ENCODE measurements around the gene ESR1. TPM values are rescaled to one million over a fixed set of nuclear protein-coding genes. Genes with fewer than 3 reads are reported as not detected.

The ESR1 gene
- total RNA-seq, 6 donors from 2014 or later, result 0.91 to 4.7 (median 2.8) TPM

DNA sequence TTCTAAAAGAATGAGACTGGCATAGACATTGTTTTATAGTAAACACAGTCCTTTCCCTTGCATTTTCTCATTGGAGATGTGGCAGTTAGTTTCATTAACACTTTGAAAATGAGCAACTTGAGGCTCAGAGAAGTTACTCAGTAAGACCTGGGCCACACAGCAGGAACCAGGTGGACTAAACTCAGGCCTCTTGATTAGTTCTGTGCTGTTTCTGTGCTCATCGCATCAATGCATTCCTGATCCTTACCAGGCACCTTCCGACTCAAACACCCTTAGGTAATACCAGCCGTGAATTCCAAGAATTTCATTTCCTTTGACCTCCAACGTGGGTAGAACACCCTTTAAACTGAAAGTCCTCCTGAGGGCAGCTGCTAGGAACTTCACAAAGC lies 362.8 kb downstream of the ESR1 start:
- H3K27ac ChIP-seq, result no peak overlapping the region
- no peaks in the 10 kb centered on the region for H3K27me3 ChIP-seq
- 80 to 90% methylated on average over 4 of the region's 4 CpGs for WGBS, 2 donors
- TF ChIP-seq, protein P1, sequence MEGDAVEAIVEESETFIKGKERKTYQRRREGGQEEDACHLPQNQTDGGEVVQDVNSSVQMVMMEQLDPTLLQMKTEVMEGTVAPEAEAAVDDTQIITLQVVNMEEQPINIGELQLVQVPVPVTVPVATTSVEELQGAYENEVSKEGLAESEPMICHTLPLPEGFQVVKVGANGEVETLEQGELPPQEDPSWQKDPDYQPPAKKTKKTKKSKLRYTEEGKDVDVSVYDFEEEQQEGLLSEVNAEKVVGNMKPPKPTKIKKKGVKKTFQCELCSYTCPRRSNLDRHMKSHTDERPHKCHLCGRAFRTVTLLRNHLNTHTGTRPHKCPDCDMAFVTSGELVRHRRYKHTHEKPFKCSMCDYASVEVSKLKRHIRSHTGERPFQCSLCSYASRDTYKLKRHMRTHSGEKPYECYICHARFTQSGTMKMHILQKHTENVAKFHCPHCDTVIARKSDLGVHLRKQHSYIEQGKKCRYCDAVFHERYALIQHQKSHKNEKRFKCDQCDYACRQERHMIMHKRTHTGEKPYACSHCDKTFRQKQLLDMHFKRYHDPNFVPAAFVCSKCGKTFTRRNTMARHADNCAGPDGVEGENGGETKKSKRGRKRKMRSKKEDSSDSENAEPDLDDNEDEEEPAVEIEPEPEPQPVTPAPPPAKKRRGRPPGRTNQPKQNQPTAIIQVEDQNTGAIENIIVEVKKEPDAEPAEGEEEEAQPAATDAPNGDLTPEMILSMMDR (IDR thresholded peaks at IDR 0.05), result no peak
- TF ChIP-seq POLR2AphosphoS5 (IDR thresholded peaks at IDR 0.05), result no peak
- no peak for TF ChIP-seq EP300 (IDR thresholded peaks at IDR 0.05)
- no peak for TF ChIP-seq POLR2A (IDR thresholded peaks at IDR 0.05)
- H3K36me3 ChIP-seq, result peaks cover 0 to 47% (median 16%) of the 10 kb centered on the region in 4 donors
- H3K4me3 ChIP-seq, result no peak overlapping the region
- ATAC-seq (ENCODE audit: low FRiP score in 2 of 2) (no peak), DNase-seq (no peak)
- H3K9me3 ChIP-seq, result no peaks in the 10 kb centered on the region
- no peaks in the 10 kb centered on the region for H3K4me1 ChIP-seq

DNA sequence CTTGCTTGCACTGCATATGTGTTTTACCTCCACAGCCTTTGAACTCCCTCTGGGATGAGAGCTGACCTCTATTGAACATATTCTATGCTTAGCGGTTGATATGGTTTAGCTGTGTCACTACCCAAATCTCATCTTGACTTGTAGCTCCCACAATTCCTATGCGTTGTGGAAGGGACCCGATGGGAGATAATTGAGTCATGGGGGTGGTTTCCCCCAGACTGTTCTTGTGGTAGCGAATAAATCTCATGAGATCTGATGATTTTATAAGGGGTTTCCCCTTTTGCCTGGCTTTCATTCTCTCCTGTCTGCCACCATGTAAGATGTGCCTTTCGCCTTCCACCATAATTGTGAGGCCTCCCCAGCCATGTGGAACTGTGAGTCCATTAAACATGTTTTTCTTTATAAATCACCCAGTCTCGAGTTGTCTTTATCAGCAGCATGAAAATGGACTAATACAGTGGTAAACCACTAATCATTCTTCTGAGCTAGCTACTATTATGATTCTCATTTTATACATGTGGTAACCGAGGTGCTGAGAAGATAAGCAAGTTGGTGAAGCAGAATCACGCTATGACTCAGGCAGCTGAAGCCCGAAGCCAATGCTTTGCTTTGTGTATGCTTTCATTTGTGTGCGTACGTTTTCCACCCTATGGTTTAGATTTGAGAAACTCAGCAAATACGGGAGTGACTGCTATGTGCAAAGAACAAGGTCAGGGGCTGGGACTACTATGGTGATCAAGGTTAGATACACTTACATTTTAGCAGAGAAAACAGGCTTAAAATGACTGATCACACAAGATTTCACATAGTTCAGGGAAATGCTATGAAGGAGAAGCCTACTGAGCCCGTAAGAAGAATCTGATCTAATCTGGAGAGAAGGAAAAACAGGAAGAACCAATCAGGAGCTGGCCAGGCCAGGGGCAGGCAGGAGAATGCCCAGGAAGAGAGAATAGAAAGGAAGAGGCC lies 363.5 kb downstream of the ESR1 start:
- 78 to 84% methylated on average over 13 of the region's 13 CpGs for WGBS, 2 donors
- no peaks in the 10 kb centered on the region for H3K27me3 ChIP-seq
- peaks cover 0 to 49% (median 19%) of the 10 kb centered on the region in 4 donors for H3K36me3 ChIP-seq
- peak overlapping the region; percentile 2 to 49 (median 20) for H3K27ac ChIP-seq
- no peak for DNase-seq
- H3K4me3 ChIP-seq, result no peak overlapping the region
- no peak for TF ChIP-seq POLR2A (IDR thresholded peaks at IDR 0.05)
- no peaks in the 10 kb centered on the region for H3K4me1 ChIP-seq
- no peaks in the 10 kb centered on the region for H3K9me3 ChIP-seq
- ATAC-seq (ENCODE audit: low FRiP score in 2 of 2), result peak in 1 of 2 donors; percentile 70

DNA sequence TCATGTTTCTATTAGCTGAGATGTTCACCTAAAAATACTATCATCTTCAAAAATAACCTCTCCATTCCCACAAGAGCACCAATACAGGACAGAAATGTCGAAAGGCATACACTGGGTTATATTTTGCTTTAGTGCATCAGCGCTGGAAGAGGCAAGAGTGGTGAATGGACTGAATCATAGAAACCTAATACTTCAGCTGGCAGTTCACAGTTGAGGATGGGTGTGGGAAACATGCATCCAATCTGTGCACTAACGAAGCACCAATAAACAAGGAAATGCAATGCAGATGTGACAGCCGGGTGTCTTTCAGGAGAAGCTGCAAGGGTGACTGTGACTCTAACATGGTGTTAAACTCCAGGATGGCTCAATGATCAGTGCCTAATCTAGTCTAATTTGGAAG lies 365.8 kb downstream of the ESR1 start:
- Histone ChIP-seq H3K9me3 (no peaks in the 10 kb centered on the region), H3K27ac (no peak overlapping the region), H3K4me1 (no peaks in the 10 kb centered on the region), H3K36me3 (peaks cover 3 to 55% (median 21%) of the 10 kb centered on the region in 4 donors), H3K27me3 (no peaks in the 10 kb centered on the region), H3K4me3 (no peak overlapping the region)
- DNase-seq, result no peak
- WGBS, 2 donors, result 84% methylated on average over 4 of the region's 4 CpGs
- TF ChIP-seq EP300 (IDR thresholded peaks at IDR 0.05) (no peak), POLR2AphosphoS5 (IDR thresholded peaks at IDR 0.05) (no peak), POLR2A (IDR thresholded peaks at IDR 0.05) (no peak)
- TF ChIP-seq, protein P1 (IDR thresholded peaks at IDR 0.05), result no peak
- no peak for ATAC-seq (ENCODE audit: low FRiP score in 2 of 2)

DNA sequence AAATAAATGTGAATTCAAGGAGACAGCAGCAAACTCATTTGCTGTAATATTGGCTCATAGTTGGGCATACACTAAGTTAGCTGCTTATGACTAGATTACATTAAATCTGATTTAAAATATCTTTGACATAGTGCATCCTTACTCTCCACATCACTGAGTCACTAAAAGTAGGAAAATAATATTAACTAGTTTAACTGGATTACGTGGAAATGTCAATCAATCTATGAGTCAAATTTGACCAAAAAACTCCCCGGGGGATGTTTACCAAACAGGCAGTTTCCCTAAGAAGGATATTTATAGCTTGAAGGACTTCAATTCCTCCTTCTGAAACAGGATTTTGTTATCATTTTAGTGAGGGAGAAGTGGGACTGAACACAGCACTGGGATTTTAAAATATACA lies 366.5 kb downstream of the ESR1 start:
- ATAC-seq (ENCODE audit: low FRiP score in 2 of 2) (no peak), DNase-seq (no peak)
- TF ChIP-seq POLR2AphosphoS5 (IDR thresholded peaks at IDR 0.05), result no peak
- no peak for TF ChIP-seq EP300 (IDR thresholded peaks at IDR 0.05)
- TF ChIP-seq POLR2A (IDR thresholded peaks at IDR 0.05), result no peak
- TF ChIP-seq, protein P1 (IDR thresholded peaks at IDR 0.05), result no peak
- Histone ChIP-seq H3K27me3 (no peaks in the 10 kb centered on the region), H3K27ac (no peak overlapping the region), H3K4me3 (no peak overlapping the region), H3K36me3 (peaks cover 3 to 62% (median 21%) of the 10 kb centered on the region in 4 donors), H3K4me1 (no peaks in the 10 kb centered on the region), H3K9me3 (no peaks in the 10 kb centered on the region)
- 71 to 92% methylated on average over 2 of the region's 2 CpGs for WGBS, 2 donors

DNA sequence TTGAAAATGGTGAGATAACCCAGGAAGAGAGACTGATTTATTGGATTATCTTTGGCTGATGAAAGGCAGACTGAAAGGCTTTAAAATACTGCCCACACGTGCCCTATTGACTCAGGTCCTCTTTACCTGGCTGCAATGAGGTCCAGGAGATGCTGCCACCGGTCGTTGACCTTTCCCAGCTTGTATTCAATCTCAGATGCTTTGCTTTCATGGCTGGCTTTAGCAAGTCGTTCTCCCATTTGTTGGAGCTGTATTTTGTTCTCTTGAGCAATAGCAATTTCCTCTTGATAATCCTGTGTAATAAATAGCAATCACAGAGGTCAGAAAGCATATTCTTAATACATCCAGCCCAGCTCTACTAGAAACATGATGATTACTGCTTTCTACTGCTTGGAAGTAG lies 368.8 kb downstream of the ESR1 start:
- no peak for ATAC-seq (ENCODE audit: low FRiP score in 2 of 2)
- Histone ChIP-seq H3K27me3 (no peaks in the 10 kb centered on the region), H3K4me1 (no peaks in the 10 kb centered on the region), H3K36me3 (peaks cover 3 to 76% (median 29%) of the 10 kb centered on the region in 4 donors), H3K4me3 (no peak overlapping the region), H3K9me3 (no peaks in the 10 kb centered on the region), H3K27ac (no peak overlapping the region)
- DNase-seq, result no peak
- 78 to 79% methylated on average over 4 of the region's 4 CpGs for WGBS, 2 donors
- no peak for TF ChIP-seq POLR2AphosphoS5 (IDR thresholded peaks at IDR 0.05)
- no peak for TF ChIP-seq EP300 (IDR thresholded peaks at IDR 0.05)
- TF ChIP-seq, protein P1 (IDR thresholded peaks at IDR 0.05), result no peak
- TF ChIP-seq POLR2A (IDR thresholded peaks at IDR 0.05), result no peak

All from upper lobe of left lung (tissue), 6 donors.